HG02981 (cell line): ENCODE measurements around the gene GIMD1.
"Not testable (repeated sequence)": the region's sequence is repeated elsewhere in the genome, so short reads cannot be mapped to it uniquely, and the experiment has no call there.

Source experiments
- ATAC-seq: cut with Tn5 transposase; IDR thresholded peaks from one replicate; pipeline ENCODE4 v1.9.1; 2021; ENCODE audit warnings: mild to moderate bottlenecking, moderate library complexity; ENCODE audit not compliant: unreplicated experiment

The GIMD1 gene

GRCh38 chr4:106368678-106369077, at the start of gene GIMD1:
Gene GIMD1 (minus strand): TSS chr4:106368778. CDS start chr4:106367435, 1,343 bp downstream.
- ATAC-seq, result no peak

- ATAC-seq, result no peak
Measured at GRCh38 chr4:106414366-106414765, 45.8 kb upstream of the GIMD1 start.

- no peak for ATAC-seq
Measured at GRCh38 chr4:106409901-106410889, 41.6 kb upstream of the GIMD1 start.

- not testable (repeated sequence) for ATAC-seq
Measured at GRCh38 chr4:106408004-106408403, 39.4 kb upstream of the GIMD1 start.

- no peak for ATAC-seq
Measured at GRCh38 chr4:106401157-106401556, 32.6 kb upstream of the GIMD1 start.

- not testable (repeated sequence) for ATAC-seq
Measured at GRCh38 chr4:106398898-106399297, 30.3 kb upstream of the GIMD1 start.

GRCh38 chr4:106395582-106395981, 27.0 kb upstream of the GIMD1 start:
- ATAC-seq, result no peak

GRCh38 chr4:106385853-106386393, 17.3 kb upstream of the GIMD1 start:
- no peak for ATAC-seq

GRCh38 chr4:106384878-106385277, 16.3 kb upstream of the GIMD1 start:
- ATAC-seq, result no peak

GRCh38 chr4:106380179-106380578, 11.6 kb upstream of the GIMD1 start:
- ATAC-seq, result no peak

GRCh38 chr4:106373026-106373425, 4.4 kb upstream of the GIMD1 start:
- ATAC-seq, result no peak

- ATAC-seq, result no peak
Measured at GRCh38 chr4:106371161-106371560, 2.6 kb upstream of the GIMD1 start.

- no peak for ATAC-seq
Measured at GRCh38 chr4:106370214-106370613, 1.6 kb upstream of the GIMD1 start.

- peak; percentile 75 for ATAC-seq
Measured at GRCh38 chr4:106369456-106370060, 980 bp upstream of the GIMD1 start.

- no peak for ATAC-seq
Measured at GRCh38 chr4:106367072-106367471, 1.5 kb downstream of the GIMD1 start.

GRCh38 chr4:106366026-106366425, 2.6 kb downstream of the GIMD1 start:
- no peak for ATAC-seq

- no peak for ATAC-seq
Measured at GRCh38 chr4:106365613-106366012, 3.0 kb downstream of the GIMD1 start.

GRCh38 chr4:106364282-106364681, 4.3 kb downstream of the GIMD1 start:
- no peak for ATAC-seq

- ATAC-seq, result no peak
Measured at GRCh38 chr4:106362086-106362825, 6.3 kb downstream of the GIMD1 start.

- ATAC-seq, result no peak
Measured at GRCh38 chr4:106358899-106359298, 9.7 kb downstream of the GIMD1 start.

GRCh38 chr4:106355193-106355592, 13.4 kb downstream of the GIMD1 start:
- ATAC-seq, result no peak
